HFFc6 (cell line): ENCODE data around the gene DTX3. TPM values are rescaled to one million over a fixed set of nuclear protein-coding genes. Genes with fewer than 3 reads are reported as not detected.

Source experiments
- DNase-seq: peaks from one replicate; pipeline ENCODE4 v3.0.0-alpha.2; 2018
- H3K27ac Mint-ChIP-seq: 2 replicates; pipeline ENCODE4 v1.8.0; 2020; ENCODE audit warnings: mild to moderate bottlenecking, mixed read lengths
- H3K27me3 Mint-ChIP-seq: 2 replicates; pipeline ENCODE4 v1.8.0; 2021; ENCODE audit warnings: mild to moderate bottlenecking, moderate library complexity, mixed read lengths; ENCODE audit not compliant: insufficient read depth
- H3K36me3 Mint-ChIP-seq: 2 replicates; pipeline ENCODE4 v1.8.0; 2021; ENCODE audit warnings: low read depth, mixed read lengths
- H3K4me1 Mint-ChIP-seq: 2 replicates; pipeline ENCODE4 v1.8.0; 2020; ENCODE audit warnings: low read depth, mixed read lengths
- H3K4me3 Mint-ChIP-seq: 2 replicates; pipeline ENCODE4 v1.8.0; 2020; ENCODE audit warnings: mild to moderate bottlenecking, moderate library complexity, mixed read lengths
- H3K9me3 Mint-ChIP-seq: 2 replicates; pipeline ENCODE4 v1.8.0; 2020; ENCODE audit warnings: mild to moderate bottlenecking, mixed read lengths
- CTCF ChIP-seq: fragments of 200-600 bp; sonication (generic); IDR thresholded peaks from 2 replicates; pipeline ENCODE4 v1.5.0; 2021; ENCODE audit warnings: antibody characterized with exemption, mild to moderate bottlenecking
- total RNA-seq, 6 experiments: library from RNA; stranded (reverse); fragmentation: NEBNext Ultra II Directional; extraction: Animal tissue kit (Norgen Biotek cat#: 25700); gene quantifications; 2 replicates in 1 of 6; 3 replicates in 5 of 6; pipeline ENCODE4 v1.2.3, GENCODE V29; 2021

DTX3 gene
- total RNA-seq, 6 experiments from 2014 or later = 17.7 to 21.0 (median 19.2) TPM

- peaks cover 13% of the 10 kb centered on the region for H3K36me3 Mint-ChIP-seq
- no peak overlapping the region for H3K27ac Mint-ChIP-seq
- TF ChIP-seq CTCF = no peak
- no peak for DNase-seq
- H3K27me3 Mint-ChIP-seq = peaks cover 3% of the 10 kb centered on the region; the same call in 1 of the 2 replicates
- H3K9me3 Mint-ChIP-seq = no peaks in the 10 kb centered on the region
- no peak overlapping the region for H3K4me3 Mint-ChIP-seq
- peaks cover 20% of the 10 kb centered on the region for H3K4me1 Mint-ChIP-seq
These were observed 8.9 kb downstream of the DTX3 start for GRCh38 chr12:57613427-57614109.

GRCh38 chr12:57614178-57614947 is 9.7 kb downstream of the DTX3 start:
- TF ChIP-seq CTCF = no peak
- Mint-ChIP-seq H3K27me3 (peaks cover 6% of the 10 kb centered on the region; the same call in 1 of the 2 replicates), H3K4me3 (no peak overlapping the region), H3K4me1 (peaks cover 20% of the 10 kb centered on the region), H3K27ac (no peak overlapping the region), H3K9me3 (no peaks in the 10 kb centered on the region), H3K36me3 (peaks cover 13% of the 10 kb centered on the region)
- DNase-seq = no peak

GRCh38 chr12:57614948-57615500 is 10.4 kb downstream of the DTX3 start:
- peaks cover 13% of the 10 kb centered on the region for H3K36me3 Mint-ChIP-seq
- H3K9me3 Mint-ChIP-seq = no peaks in the 10 kb centered on the region
- TF ChIP-seq CTCF = no peak
- no peak for DNase-seq
- H3K27me3 Mint-ChIP-seq = peaks cover 6% of the 10 kb centered on the region; the same call in 1 of the 2 replicates
- H3K4me3 Mint-ChIP-seq = no peak overlapping the region
- H3K27ac Mint-ChIP-seq = no peak overlapping the region
- H3K4me1 Mint-ChIP-seq = peaks cover 20% of the 10 kb centered on the region

GRCh38 chr12:57615637-57616036 is 11.0 kb downstream of the DTX3 start:
- Mint-ChIP-seq H3K9me3 (no peaks in the 10 kb centered on the region), H3K27me3 (peaks cover 5% of the 10 kb centered on the region), H3K4me3 (no peak overlapping the region), H3K4me1 (peaks cover 15% of the 10 kb centered on the region), H3K27ac (no peak overlapping the region), H3K36me3 (peaks cover 13% of the 10 kb centered on the region)
- no peak for DNase-seq
- TF ChIP-seq CTCF = no peak

GRCh38 chr12:57616383-57617101 is 11.9 kb downstream of the DTX3 start:
- DNase-seq = peak; percentile 55

More at GRCh38 chr12:57616383-57617101, 11.9 kb downstream of the DTX3 start:
- Mint-ChIP-seq H3K36me3 (peaks cover 13% of the 10 kb centered on the region), H3K4me3 (no peak overlapping the region), H3K27me3 (peaks cover 5% of the 10 kb centered on the region), H3K9me3 (no peaks in the 10 kb centered on the region), H3K4me1 (peaks cover 15% of the 10 kb centered on the region), H3K27ac (no peak overlapping the region)
- TF ChIP-seq CTCF = no peak
